ENCODE data around the gene FUOM. TPM values are rescaled to one million over a fixed set of nuclear protein-coding genes. Genes with fewer than 3 reads are reported as not detected.

Gene FUOM
- total and polyA plus RNA-seq, 2 of the 8 experiments (the other 6 are each of a cell fraction or from before 2014, with no cell fraction given), result 22.0 to 30.4 TPM

- Histone ChIP-seq H2BK15ac (ENCODE audit: low read length) (no peak overlapping the region), H4K5ac (ENCODE audit: insufficient read length, low read depth, low read length) (no peak overlapping the region), H3K9me3 (ENCODE audit: insufficient read depth in 2 of 2, low read depth in 1 of 2, low read length in 1 of 2) (no peaks in the 10 kb centered on the region), H3K14ac (ENCODE audit: insufficient read length) (no peak overlapping the region), H4K8ac (ENCODE audit: extremely low read depth, insufficient read depth, low read length) (no peak overlapping the region; the same call in 1 of the 2 replicates), H4K20me1 (replicated peaks in 1 of 2; ENCODE audit: control insufficient read depth in 1 of 2, insufficient read depth in 2 of 2, low read length in 2 of 2) (peaks cover 7 to 23% of the 10 kb centered on the region in 2 experiments), H2BK12ac (ENCODE audit: low read depth, low read length) (no peak overlapping the region), H3K18ac (ENCODE audit: extremely low read depth, low read length) (no peak overlapping the region), H3K4me1 (replicated peaks in 1 of 4; ENCODE audit: control insufficient read depth in 3 of 4, insufficient read depth in 4 of 4, low read length in 3 of 4) (peaks cover 0 to 15% (median 5%) of the 10 kb centered on the region in 4 experiments; a peak in 4 of 7 replicates), H3K9ac (replicated peaks in 1 of 4; ENCODE audit: extremely low read depth in 1 of 4, low read depth in 3 of 4, low read length in 3 of 4) (no peak overlapping the region), H3K27ac (ENCODE audit: low read depth, low read length) (no peak overlapping the region), H3K56ac (replicated peaks; ENCODE audit: insufficient read length, low read depth, low read length) (no peak overlapping the region), H3K4me3 (ENCODE audit: extremely low read depth in 1 of 4, insufficient read depth in 2 of 4, low read depth in 3 of 4, low read length in 4 of 4) (no peak overlapping the region), H3K23ac (ENCODE audit: insufficient read length) (no peak overlapping the region), H3K36me3 (ENCODE audit: control insufficient read depth in 2 of 4, insufficient read depth in 4 of 4, low read length in 3 of 4) (no peaks in the 10 kb centered on the region; a peak in 2 of 8 replicates), H3K79me2 (ENCODE audit: control insufficient read depth in 1 of 2, insufficient read depth in 2 of 2, low read length in 2 of 2) (no peaks in the 10 kb centered on the region), H2AK5ac (ENCODE audit: low read depth, low read length) (no peak overlapping the region), H3K4me2 (ENCODE audit: insufficient read depth in 1 of 2, low read depth in 2 of 2, low read length in 2 of 2) (no peak overlapping the region), H3K4ac (replicated peaks; ENCODE audit: insufficient read length, low read depth, low read length) (no peak overlapping the region), H2BK5ac (ENCODE audit: low read depth, low read length) (no peak overlapping the region), H4K91ac (replicated peaks; ENCODE audit: insufficient read length, low read length) (no peak overlapping the region), H2BK20ac (ENCODE audit: low read length) (no peak overlapping the region), H3K79me1 (ENCODE audit: low read depth, low read length) (no peaks in the 10 kb centered on the region; the same call in 1 of the 2 replicates), H2AFZ (ENCODE audit: low read length) (no peak overlapping the region), H3K27me3 (replicated peaks in 1 of 4; ENCODE audit: control insufficient read depth in 3 of 4, extremely low read depth in 1 of 4, insufficient read depth in 3 of 4, low read length in 3 of 4) (no peaks in the 10 kb centered on the region; a peak in 1 of 7 replicates), H2BK120ac (replicated peaks; ENCODE audit: low read depth, low read length) (no peak overlapping the region), H3K23me2 (ENCODE audit: low read depth, low read length) (peaks cover 10% of the 10 kb centered on the region; the same call in 1 of the 2 replicates)
- POLR2A ChIA-PET (ENCODE audit: partially characterized antibody), result interaction anchor here (0.9 to 2.7 kb wide), 10 partner anchors 8 to 149 kb away, joined by 3 to 9 read pairs (median 4); partner anchors contain the start of gene CALY
- 75% methylated on average over 14 of the region's 16 CpGs; no CpG with 5 or more reads in 1 of the 2 experiments for WGBS, 2 experiments (ENCODE audit: extremely low coverage in 1 of 2, insufficient coverage in 1 of 2, insufficient read length in 1 of 2, insufficient replicate concordance in 2 of 2, low coverage in 1 of 2, low lambda C conversion rate in 2 of 2, missing lambda C conversion rate in 1 of 2)
- CTCF ChIA-PET (ENCODE audit: partially characterized antibody), result interaction anchor here (1.0 to 4.9 kb wide), 5 partner anchors 8 to 46 kb away, joined by 4 to 57 read pairs (median 7); no protein-coding TSS in a partner anchor
- DNase-seq (ENCODE audit: low read depth in 1 of 2, low spot score in 2 of 2) (peak in 1 of 2 experiments; percentile 56), FAIRE-seq (no peak)
- no peak for TF ChIP-seq SP4 (IDR thresholded peaks at IDR 0.05; ENCODE audit: low read length)
- TF ChIP-seq TAF7 (optimal IDR thresholded peaks at IDR 0.05; ENCODE audit: borderline replicate concordance, low read depth, low read length), result no peak
- no peak for TF ChIP-seq SIN3A (conservative IDR thresholded peaks at IDR 0.05 in 1 of 2, IDR thresholded peaks at IDR 0.05 in 1 of 2; ENCODE audit: low read depth in 1 of 2, low read length in 2 of 2)
- no peak for TF ChIP-seq CBX5 (IDR thresholded peaks at IDR 0.05; ENCODE audit: low read depth, low read length)
- TF ChIP-seq NRF1 (IDR thresholded peaks at IDR 0.05; ENCODE audit: low read depth, low read length), result no peak
- no peak for TF ChIP-seq BACH1 (IDR thresholded peaks at IDR 0.05; ENCODE audit: low read length)
- TF ChIP-seq, protein P1, sequence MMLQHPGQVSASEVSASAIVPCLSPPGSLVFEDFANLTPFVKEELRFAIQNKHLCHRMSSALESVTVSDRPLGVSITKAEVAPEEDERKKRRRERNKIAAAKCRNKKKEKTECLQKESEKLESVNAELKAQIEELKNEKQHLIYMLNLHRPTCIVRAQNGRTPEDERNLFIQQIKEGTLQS (IDR thresholded peaks at IDR 0.05; ENCODE audit: insufficient read depth, low read depth, low read length), result no peak
- TF ChIP-seq PHF8 (conservative IDR thresholded peaks at IDR 0.05; ENCODE audit: low read depth, low read length), result no peak
- TF ChIP-seq CREB1 (IDR thresholded peaks at IDR 0.05), result no peak
- TF ChIP-seq, protein P2, sequence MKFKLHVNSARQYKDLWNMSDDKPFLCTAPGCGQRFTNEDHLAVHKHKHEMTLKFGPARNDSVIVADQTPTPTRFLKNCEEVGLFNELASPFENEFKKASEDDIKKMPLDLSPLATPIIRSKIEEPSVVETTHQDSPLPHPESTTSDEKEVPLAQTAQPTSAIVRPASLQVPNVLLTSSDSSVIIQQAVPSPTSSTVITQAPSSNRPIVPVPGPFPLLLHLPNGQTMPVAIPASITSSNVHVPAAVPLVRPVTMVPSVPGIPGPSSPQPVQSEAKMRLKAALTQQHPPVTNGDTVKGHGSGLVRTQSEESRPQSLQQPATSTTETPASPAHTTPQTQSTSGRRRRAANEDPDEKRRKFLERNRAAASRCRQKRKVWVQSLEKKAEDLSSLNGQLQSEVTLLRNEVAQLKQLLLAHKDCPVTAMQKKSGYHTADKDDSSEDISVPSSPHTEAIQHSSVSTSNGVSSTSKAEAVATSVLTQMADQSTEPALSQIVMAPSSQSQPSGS (IDR thresholded peaks at IDR 0.05; ENCODE audit: low read length), result no peak
These were observed 4.4 kb downstream of the FUOM start for GRCh38 chr10:133353202-133353959.
